Fibroblast of skin of right quadriceps (primary cell): ENCODE measurements around the gene MFSD6.
"Not testable (repeated sequence)": the region's sequence is repeated elsewhere in the genome, so short reads cannot be mapped to it uniquely, and the experiment has no call there.

Experiments used
- DNase-seq: peaks from one replicate; pipeline ENCODE4 v3.0.0-alpha.2; 2013

Gene MFSD6

GRCh38 chr2:190406805-190407204 lies 1.4 kb upstream of the MFSD6 start:
- no peak for DNase-seq

- DNase-seq: no peak
Observed at GRCh38 chr2:190407246-190407661, 901 bp upstream of the MFSD6 start.

- peak; percentile 3 for DNase-seq
Observed at GRCh38 chr2:190408538-190409271, 550 bp downstream of the MFSD6 start.

- no peak for DNase-seq
Observed at GRCh38 chr2:190409616-190410015, 1.5 kb downstream of the MFSD6 start.

GRCh38 chr2:190410166-190410565 lies 2.0 kb downstream of the MFSD6 start:
- DNase-seq: no peak

- no peak for DNase-seq
Observed at GRCh38 chr2:190412966-190413365, 4.8 kb downstream of the MFSD6 start.

- no peak for DNase-seq
Observed at GRCh38 chr2:190413421-190413820, 5.3 kb downstream of the MFSD6 start.

- DNase-seq: no peak
Observed at GRCh38 chr2:190415251-190415650, 7.1 kb downstream of the MFSD6 start.

- DNase-seq: no peak
Observed at GRCh38 chr2:190415794-190416775, 7.9 kb downstream of the MFSD6 start.

GRCh38 chr2:190417045-190417842 lies 9.1 kb downstream of the MFSD6 start:
- DNase-seq: no peak

GRCh38 chr2:190418727-190419126 lies 10.6 kb downstream of the MFSD6 start:
- no peak for DNase-seq

GRCh38 chr2:190420801-190421200 lies 12.6 kb downstream of the MFSD6 start:
- no peak for DNase-seq

- DNase-seq: no peak
Observed at GRCh38 chr2:190425221-190425866, 17.2 kb downstream of the MFSD6 start.

- DNase-seq: no peak
Observed at GRCh38 chr2:190425883-190426658, 17.9 kb downstream of the MFSD6 start.

GRCh38 chr2:190430866-190431265 lies 22.7 kb downstream of the MFSD6 start:
- not testable (repeated sequence) for DNase-seq

GRCh38 chr2:190431907-190432306 lies 23.8 kb downstream of the MFSD6 start:
- DNase-seq: no peak

- DNase-seq: no peak
Observed at GRCh38 chr2:190432567-190433231, 24.5 kb downstream of the MFSD6 start.

- no peak for DNase-seq
Observed at GRCh38 chr2:190435031-190435670, 27.0 kb downstream of the MFSD6 start.

- DNase-seq: no peak
Observed at GRCh38 chr2:190436557-190436956, 28.4 kb downstream of the MFSD6 start.

- DNase-seq: no peak
Observed at GRCh38 chr2:190440113-190440512, 32.0 kb downstream of the MFSD6 start.

- no peak for DNase-seq
Observed at GRCh38 chr2:190441564-190441963, 33.4 kb downstream of the MFSD6 start.
